B cell (primary cell): Measurements from ENCODE around the gene PLEKHA7. TPM values are rescaled to one million over a fixed set of nuclear protein-coding genes. Genes with fewer than 3 reads are reported as not detected.

Experiments
- ATAC-seq: fragments of 200-7000 bp; cut with Tn5 transposase; one replicate; pipeline ENCODE4 v1.10.0; 2021; ENCODE audit warnings: low read depth, mild to moderate bottlenecking, moderate number of reproducible peaks, moderate library complexity
- CTCF ChIA-PET: fragments of 350-600 bp; sonication (Branson Sonifier 250); formaldehyde crosslinking; loops from one replicate; lab custom pipeline; 2021; ENCODE audit warnings: antibody characterized with exemption, inconsistent platforms; lab: Charles Lee
- POLR2A ChIA-PET: fragments of 350-600 bp; sonication (Branson Sonifier 250); formaldehyde crosslinking; loops from one replicate; lab custom pipeline; 2021; ENCODE audit warnings: antibody characterized with exemption; lab: Charles Lee
- DNase-seq: peaks from one replicate; pipeline ENCODE4 v3.0.0; 2013
- H2AFZ ChIP-seq: 2 replicates; pipeline ENCODE4 v1.6.1; 2012; ENCODE audit warnings: mild to moderate bottlenecking, low read depth, low read length; ENCODE audit not compliant: insufficient read depth, poor library complexity, severe bottlenecking
- H3K27ac ChIP-seq, 2 donors: 1 replicate in 1 of 2; 2 replicates in 1 of 2; pipeline ENCODE4 v1.5.1; 2012 to 2013; ENCODE audit warnings: low read length in 2 of 2, mild to moderate bottlenecking in 2 of 2, moderate library complexity in 1 of 2
- H3K27me3 ChIP-seq, 4 experiments: fragments of 200-600 bp in 1 of 4; sonication (generic) in 1 of 4; replicated peaks in 1 of 4; 1 replicate in 2 of 4; 2 replicates in 2 of 4; pipeline versions ENCODE4 v1.6.1 to v1.7.0; 2013 to 2016; ENCODE audit warnings: low read length in 3 of 4, mild to moderate bottlenecking in 2 of 4, mixed read lengths in 1 of 4, moderate library complexity in 1 of 4; ENCODE audit not compliant: insufficient read depth in 4 of 4, control insufficient read depth in 3 of 4; ENCODE audit errors: control extremely low read depth in 1 of 4
- H3K36me3 ChIP-seq, 2 experiments: replicated peaks in 1 of 2; 1 replicate in 1 of 2; 2 replicates in 1 of 2; pipeline versions ENCODE4 v1.6.1 to v1.7.1; 2013; ENCODE audit warnings: low read length in 1 of 2; ENCODE audit not compliant: insufficient read depth in 2 of 2, control insufficient read depth in 1 of 2; ENCODE audit errors: control extremely low read depth in 1 of 2, extremely low read depth in 1 of 2
- H3K4me1 ChIP-seq, 2 donors: fragments of 200-600 bp in 1 of 2; sonication (generic) in 1 of 2; 1 replicate in 1 of 2; 2 replicates in 1 of 2; pipeline versions ENCODE4 v1.5.1 to v1.6.1; 2013 to 2017; ENCODE audit warnings: low read length in 2 of 2; ENCODE audit not compliant: control insufficient read depth in 2 of 2, insufficient read depth in 2 of 2
- H3K4me2 ChIP-seq: replicated peaks from 2 replicates; pipeline ENCODE3; 2012; ENCODE audit warnings: mild to moderate bottlenecking, low read depth, low read length; ENCODE audit not compliant: poor library complexity, severe bottlenecking
- H3K4me3 ChIP-seq, 5 experiments: fragments of 200-600 bp in 1 of 5; sonication (generic) in 1 of 5; 1 replicate in 3 of 5; 2 replicates in 2 of 5; pipeline versions ENCODE4 v1.5.1 to v1.7.0; 2011 to 2016; ENCODE audit warnings: low read length in 4 of 5, mild to moderate bottlenecking in 4 of 5, low read depth in 2 of 5, control low read depth in 1 of 5, moderate library complexity in 1 of 5; ENCODE audit not compliant: insufficient read depth in 1 of 5; ENCODE audit errors: control extremely low read depth in 1 of 5, extremely low read depth in 1 of 5
- H3K79me2 ChIP-seq: fragments of 200-600 bp; sonication (generic); one replicate; pipeline ENCODE4 v1.6.0; 2016; ENCODE audit warnings: low read length; ENCODE audit not compliant: control insufficient read depth, insufficient read depth
- H3K9ac ChIP-seq: fragments of 200-600 bp; sonication (generic); 2 replicates; pipeline ENCODE4 v1.6.1; 2017; ENCODE audit warnings: mild to moderate bottlenecking, low read length, moderate library complexity
- H3K9me3 ChIP-seq, 3 donors: one replicate each; pipeline versions ENCODE4 v1.6.1 to v1.7.1; 2013; ENCODE audit warnings: low read length in 2 of 3; ENCODE audit not compliant: control insufficient read depth in 2 of 3, insufficient read depth in 1 of 3; ENCODE audit errors: control extremely low read depth in 1 of 3
- H4K20me1 ChIP-seq: 2 replicates; pipeline ENCODE4 v1.6.0; 2012; ENCODE audit warnings: mild to moderate bottlenecking, low read length; ENCODE audit not compliant: insufficient read depth, control insufficient read depth, poor library complexity, severe bottlenecking
- H3K27ac Mint-ChIP-seq: one replicate; pipeline ENCODE4 v1.8.0; 2021; ENCODE audit warnings: mixed read lengths
- H3K27me3 Mint-ChIP-seq: one replicate; pipeline ENCODE4 v1.8.0; 2021; ENCODE audit warnings: mixed read lengths
- H3K4me1 Mint-ChIP-seq: one replicate; pipeline ENCODE4 v1.8.0; 2021; ENCODE audit warnings: mixed read lengths
- H3K4me3 Mint-ChIP-seq: one replicate; pipeline ENCODE4 v1.8.0; 2021; ENCODE audit warnings: mixed read lengths
- H3K9me3 Mint-ChIP-seq: one replicate; pipeline ENCODE4 v1.8.0; 2022; ENCODE audit warnings: mixed read lengths; ENCODE audit not compliant: insufficient read depth
- CTCF ChIP-seq: fragments of 200-600 bp; IDR thresholded peaks from one replicate; pipeline ENCODE4 v1.8.0; 2022; ENCODE audit warnings: antibody characterized with exemption, mild to moderate bottlenecking
- EZH2 ChIP-seq: IDR thresholded peaks from 2 replicates; pipeline ENCODE4 v1.6.1; 2012; ENCODE audit warnings: borderline replicate concordance, low read depth, mild to moderate bottlenecking, moderate library complexity, low read length; ENCODE audit not compliant: insufficient read depth, poor library complexity, severe bottlenecking
- intact Hi-C: fragments of 100-400 bp; cut with micrococcal nuclease; formaldehyde crosslinking; loops from one replicate; pipeline ENCODE4 v1.10.0; 2022
- polyA plus RNA-seq: library from polyadenylated mRNA; depleted of rRNA; stranded (reverse); fragments of >200 nt; gene quantifications from 2 replicates; pipeline ENCODE4 v1.2.3, GENCODE V29; 2012
- total RNA-seq, 2 donors: library from RNA; stranded (reverse); fragments of 120-200 nt in 1 of 2; gene quantifications; 1 replicate in 1 of 2; 2 replicates in 1 of 2; pipeline versions ENCODE4 v1.2.3 to v1.2.4, GENCODE V29; 2013 to 2022

The PLEKHA7 gene
- total and polyA plus RNA-seq, 2 donors (not counting 1 experiment from before 2014, with no cell fraction given) = 1.7 to 8.2 TPM

- no peak overlapping the region for H3K9ac ChIP-seq
- no peak overlapping the region for H3K27ac ChIP-seq
- H3K4me2 ChIP-seq = no peak overlapping the region
- no peak overlapping the region for H3K4me3 ChIP-seq
- DNase-seq (no peak), ATAC-seq (no peak)
- no peaks in the 10 kb centered on the region for H3K27me3 ChIP-seq
- no peak overlapping the region for H3K4me3 Mint-ChIP-seq
- H3K36me3 ChIP-seq = no peaks in the 10 kb centered on the region
- H3K4me1 Mint-ChIP-seq = no peaks in the 10 kb centered on the region
- intact Hi-C loops = no loop called here
- H4K20me1 ChIP-seq = no peaks in the 10 kb centered on the region
- H3K4me1 ChIP-seq = no peaks in the 10 kb centered on the region
- H3K9me3 Mint-ChIP-seq = no peaks in the 10 kb centered on the region
- H3K79me2 ChIP-seq = no peaks in the 10 kb centered on the region
- H2AFZ ChIP-seq = no peak overlapping the region
- H3K9me3 ChIP-seq = no peaks in the 10 kb centered on the region
- H3K27ac Mint-ChIP-seq = no peak overlapping the region
- POLR2A ChIA-PET = no interaction called here
- no peaks in the 10 kb centered on the region for H3K27me3 Mint-ChIP-seq
- TF ChIP-seq CTCF (no peak), EZH2 (no peak)
- CTCF ChIA-PET = interaction anchor here (1.7 kb wide), 1 partner anchor 13 kb away, joined by 8 read pairs; no protein-coding TSS in a partner anchor
Observed at GRCh38 chr11:16800382-16800781, 213.8 kb downstream of the PLEKHA7 start.

GRCh38 chr11:16799890-16800289 lies 214.3 kb downstream of the PLEKHA7 start:
- Histone ChIP-seq H3K4me3 (no peak overlapping the region), H3K79me2 (no peaks in the 10 kb centered on the region), H3K9ac (no peak overlapping the region), H3K36me3 (no peaks in the 10 kb centered on the region), H3K27me3 (no peaks in the 10 kb centered on the region), H4K20me1 (no peaks in the 10 kb centered on the region), H3K9me3 (no peaks in the 10 kb centered on the region), H3K27ac (no peak overlapping the region), H2AFZ (no peak overlapping the region), H3K4me1 (no peaks in the 10 kb centered on the region), H3K4me2 (no peak overlapping the region)
- intact Hi-C loops = no loop called here
- Mint-ChIP-seq H3K27ac (no peak overlapping the region), H3K27me3 (no peaks in the 10 kb centered on the region), H3K4me3 (no peak overlapping the region), H3K4me1 (no peaks in the 10 kb centered on the region), H3K9me3 (no peaks in the 10 kb centered on the region)
- DNase-seq = no peak
- ChIA-PET POLR2A (no interaction called here), CTCF (no interaction called here)
- ATAC-seq = no peak
- TF ChIP-seq CTCF (no peak), EZH2 (no peak)
